Suppressor macrophage treated with lipopolysaccharide for 1 hour (primary cell): ENCODE results near the gene WNT9A.

Experiments used
- DNase-seq, 3 donors: peaks; one replicate each; pipeline ENCODE4 v3.0.0-alpha.2; 2020 to 2022

WNT9A gene

DNA sequence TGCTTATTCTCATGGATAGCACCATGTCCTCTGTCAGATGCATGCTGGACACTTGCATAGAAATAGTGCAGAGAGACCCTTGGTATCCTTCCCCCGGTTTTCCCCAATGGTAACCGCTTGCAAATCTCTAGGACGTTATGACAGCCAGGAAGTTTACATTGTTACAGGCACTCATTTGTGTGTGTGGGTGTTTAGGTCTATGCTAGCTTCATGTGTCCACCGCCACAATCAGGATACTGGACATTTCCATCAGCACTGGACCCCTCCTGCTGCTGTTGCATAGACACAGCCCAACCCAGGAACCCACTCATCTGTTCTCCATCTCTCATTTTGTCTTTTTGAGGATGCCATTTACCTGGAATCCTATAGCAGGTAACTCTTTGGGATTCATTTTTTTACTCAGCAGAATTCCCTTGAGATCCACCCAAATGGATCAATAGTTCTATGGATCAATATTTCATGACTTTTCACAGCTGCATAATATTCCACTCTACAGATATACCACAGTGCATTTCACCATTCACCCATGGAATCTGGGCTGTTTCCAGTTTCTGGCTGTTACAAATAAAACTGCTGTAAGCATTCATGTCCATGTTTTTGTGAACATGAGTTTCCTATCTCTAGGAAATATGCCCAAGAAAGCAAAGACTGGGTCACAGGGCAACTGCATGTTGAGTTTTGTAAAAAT lies 6.6 kb upstream of the WNT9A start:
- peak in 1 of 3 donors; percentile 23 for DNase-seq

DNA sequence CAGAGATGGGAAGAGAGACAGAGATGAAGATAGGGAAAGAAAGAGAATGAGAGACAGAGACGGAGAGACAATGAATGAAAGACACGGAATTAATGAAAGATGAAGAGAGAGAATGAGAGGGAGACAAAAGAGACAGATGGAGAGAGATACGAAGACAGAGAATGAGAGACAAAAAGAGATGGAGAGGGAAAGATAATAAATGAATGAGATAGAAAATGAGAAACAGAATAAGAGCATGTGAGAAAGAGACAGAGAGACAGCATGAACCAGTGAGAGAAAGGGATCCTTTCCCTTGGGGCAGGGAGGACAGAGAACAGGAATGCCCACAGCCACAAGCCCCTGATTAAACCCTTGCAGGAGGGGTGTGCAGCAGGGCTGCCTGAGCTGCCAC lies 5.3 kb upstream of the WNT9A start:
- DNase-seq: no peak

DNA sequence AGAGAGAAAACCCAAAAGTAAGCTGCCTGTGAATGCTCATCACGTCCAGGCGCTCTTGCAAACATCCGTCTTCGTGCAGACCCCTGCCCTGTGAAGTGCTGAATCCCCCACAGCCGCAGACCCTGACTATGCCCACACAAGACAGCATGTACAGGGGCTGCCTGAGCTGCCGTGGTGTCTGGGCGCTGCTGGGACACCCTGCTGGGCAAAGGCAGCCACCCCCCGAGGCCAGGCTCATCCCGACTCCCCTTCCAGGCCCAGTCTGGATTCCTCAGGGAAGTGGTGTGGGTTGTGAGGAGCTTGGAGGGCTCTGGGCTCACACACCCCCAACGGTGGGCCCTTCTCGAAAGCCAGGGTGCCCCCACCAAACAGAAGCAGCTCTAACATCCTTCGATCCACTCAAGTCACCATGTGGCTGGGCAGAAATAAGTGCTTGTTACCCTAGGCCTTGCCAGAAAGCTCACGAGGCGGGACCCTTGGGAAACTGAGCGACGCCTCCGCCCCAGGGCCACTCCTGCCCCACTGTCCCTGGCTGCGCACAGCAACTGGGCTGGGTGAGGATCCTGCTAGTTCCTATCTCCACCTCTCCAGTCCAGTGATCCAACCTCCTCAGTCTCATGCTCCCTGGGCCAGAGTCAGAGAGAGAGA lies 4.8 kb upstream of the WNT9A start:
- no peak for DNase-seq

DNA sequence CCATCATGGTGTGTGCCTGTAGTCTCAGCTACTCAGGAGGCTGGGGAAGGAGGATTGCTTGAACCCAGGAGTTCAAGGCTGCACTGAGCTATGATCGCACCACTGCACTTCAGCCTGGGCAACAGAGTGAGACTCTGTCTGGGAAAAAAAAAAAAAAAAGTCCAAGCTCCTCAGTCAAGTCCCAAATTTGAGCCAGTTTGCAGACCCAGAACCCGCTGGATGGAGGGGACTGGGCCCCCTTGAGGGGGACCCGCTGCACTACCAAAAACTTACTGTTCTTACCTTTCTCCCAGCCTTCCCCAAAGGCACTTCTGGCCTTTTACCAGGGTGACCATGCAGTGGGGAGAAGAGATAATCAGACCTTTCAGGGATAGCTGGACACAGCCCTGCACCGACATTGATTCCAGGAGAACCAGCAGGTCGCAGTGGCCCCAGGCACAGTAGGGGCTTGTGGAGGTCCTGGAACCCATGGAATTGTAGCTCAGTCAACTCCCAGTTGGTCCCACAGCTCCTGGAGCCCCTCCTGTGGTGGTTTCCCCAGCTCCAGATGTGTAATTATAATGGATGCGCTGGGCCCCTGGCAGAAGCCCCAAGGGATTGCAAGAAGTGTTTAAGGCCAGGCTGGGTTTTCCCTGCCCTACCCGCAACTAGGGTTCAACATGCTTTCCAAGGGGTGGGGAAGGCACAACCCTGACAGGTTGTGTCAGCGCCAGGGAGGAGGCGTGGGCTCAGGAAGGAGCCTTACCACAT lies 4.1 kb upstream of the WNT9A start:
- peak in 2 of 3 donors; percentile 10 for DNase-seq

DNA sequence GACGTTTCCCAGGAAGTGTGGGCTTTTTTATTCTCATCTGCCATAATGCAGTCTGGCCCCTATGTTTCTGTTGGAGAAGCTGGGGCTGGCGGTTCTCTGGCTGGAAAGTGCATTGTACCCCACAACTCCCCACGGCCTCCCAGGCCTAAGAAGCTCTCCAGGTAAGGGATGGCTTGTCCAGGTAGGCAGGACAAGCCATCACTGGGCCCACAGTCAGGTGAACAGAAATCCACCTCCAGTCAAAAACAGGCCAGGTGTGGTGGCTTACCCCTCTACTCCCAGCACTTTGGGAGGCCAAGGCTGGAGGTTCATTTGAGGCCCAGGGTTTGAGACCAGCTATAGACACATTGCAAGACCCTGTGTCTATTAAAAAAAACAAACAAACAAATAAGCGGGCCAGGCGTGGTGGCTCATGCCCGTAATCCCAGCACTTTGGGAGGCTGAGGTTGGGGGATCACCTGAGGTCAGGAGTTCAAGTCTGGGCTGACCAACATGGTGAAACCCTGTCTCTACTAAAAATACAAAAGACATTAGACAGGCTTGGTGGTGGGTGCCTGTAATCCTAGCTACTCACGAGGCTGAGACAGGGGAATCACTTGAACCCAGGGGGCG lies 3.1 kb upstream of the WNT9A start:
- DNase-seq: peak in 1 of 3 donors; percentile 13

DNA sequence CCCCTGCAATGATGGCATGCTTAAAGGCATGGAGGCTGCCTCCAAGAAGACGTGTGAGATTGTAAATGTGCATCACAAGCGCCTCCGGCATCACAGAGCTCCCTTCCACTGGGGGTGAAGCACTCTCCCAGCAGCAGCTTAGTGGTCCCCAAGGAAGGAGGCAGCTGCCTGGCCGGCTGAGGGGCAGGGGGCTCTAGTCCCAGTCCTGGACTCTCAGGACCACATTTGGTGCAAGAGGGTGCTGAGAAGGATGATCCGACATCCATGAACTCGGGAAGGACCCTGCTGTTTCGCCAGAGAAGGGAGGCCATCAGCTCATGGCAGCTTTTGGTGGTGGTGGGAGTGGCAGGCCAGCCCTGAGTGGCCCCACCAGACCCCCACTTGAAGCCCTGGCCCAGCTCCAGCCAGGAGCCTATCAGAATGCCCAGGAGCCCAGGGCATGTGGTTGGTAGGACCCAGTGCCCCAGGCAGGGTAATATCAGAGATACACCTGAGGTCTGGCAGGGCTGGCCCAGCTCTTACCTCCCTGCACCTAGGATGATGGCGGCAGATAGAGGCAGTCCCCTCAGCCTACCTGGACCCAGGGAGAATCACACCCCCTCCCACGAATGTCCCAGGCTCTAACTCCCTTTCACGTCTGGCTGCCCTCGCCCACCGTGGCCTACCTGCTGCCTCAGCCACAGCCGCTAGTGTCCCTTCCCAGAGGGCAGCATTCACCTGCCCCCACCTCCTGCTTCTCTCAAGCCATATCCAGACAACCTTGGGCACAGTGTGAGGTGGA lies 2.4 kb upstream of the WNT9A start:
- peak in 1 of 3 donors; percentile 14 for DNase-seq

DNA sequence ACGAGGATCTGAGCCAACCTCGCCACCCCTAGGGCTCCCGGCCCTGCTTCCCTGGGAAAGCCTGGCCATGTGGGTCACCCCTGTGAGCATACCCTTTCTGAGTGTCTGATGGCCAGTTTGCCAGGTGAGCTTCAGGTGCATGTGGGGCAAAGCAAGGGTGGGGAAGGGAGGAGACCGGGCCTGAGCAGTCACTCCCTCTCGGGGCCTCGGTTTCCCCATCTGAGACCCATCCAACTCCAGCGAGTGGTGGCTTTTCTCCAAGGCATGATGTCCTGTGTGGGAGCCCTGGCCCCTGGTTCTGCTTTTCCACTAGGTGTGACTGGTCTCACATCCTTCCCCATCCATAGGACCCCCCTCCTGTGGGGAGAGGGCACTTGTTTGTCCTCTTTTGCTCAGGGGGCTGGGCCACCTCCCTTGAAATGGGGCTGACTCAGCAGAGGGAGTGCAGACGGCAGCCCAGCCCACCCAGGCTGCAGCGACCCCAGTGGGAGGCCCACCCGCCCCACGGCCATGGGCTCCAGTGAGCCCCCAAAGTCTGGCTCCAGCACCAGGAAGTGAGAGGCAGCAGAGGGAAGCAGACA lies 1.7 kb upstream of the WNT9A start:
- no peak for DNase-seq

DNA sequence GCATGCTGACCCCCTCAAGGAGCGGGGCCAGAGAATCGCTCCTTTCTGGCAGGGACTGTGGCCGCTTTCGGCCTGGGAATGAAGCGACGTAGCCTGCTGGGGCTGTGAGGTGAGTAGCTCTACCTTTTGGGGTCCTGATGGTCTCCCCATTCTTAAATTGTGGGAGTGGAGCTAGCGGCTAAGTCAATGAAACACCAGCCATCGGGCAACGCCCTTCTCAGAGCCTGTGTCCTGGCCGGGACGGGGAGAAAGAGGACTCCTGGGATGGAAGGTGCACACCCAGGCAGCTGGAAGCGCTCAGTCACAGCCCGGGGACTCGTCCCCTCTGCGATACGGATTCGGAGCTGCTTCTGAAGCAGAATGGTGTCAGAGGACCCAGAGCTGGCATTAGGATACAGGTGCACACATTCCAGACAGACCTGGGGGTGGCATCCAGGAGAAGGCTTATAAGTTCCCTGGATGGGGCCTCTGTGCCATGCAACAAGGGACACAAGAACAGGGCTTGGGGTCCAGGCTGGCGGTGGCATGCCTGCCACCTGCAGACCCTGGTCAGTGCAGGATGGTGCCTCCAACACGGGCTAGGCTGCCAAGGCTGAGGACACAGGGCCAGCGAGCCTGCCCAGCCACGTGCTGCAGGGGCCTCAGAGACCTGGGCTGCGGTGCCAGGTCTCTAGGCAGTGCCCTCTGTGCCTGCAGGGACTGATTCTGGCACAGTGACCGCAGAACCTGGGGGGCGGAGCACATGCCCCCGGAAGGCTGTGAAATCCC lies 945 bp upstream of the WNT9A start:
- DNase-seq: no peak

DNA sequence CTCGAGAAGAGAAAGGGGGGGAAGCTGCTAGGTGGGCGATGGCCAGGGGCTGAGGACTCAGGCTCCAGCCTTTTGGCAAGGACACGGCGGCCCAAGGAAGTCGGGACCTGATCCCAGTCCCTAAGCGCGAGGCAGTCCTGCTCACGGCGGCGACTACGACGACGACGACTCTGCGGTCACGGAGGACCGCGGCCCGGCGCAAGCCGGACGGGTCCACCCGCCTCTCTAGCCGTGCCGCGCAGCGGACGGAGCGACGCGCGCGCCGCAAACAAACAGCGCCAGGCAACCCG lies 401 bp downstream of the WNT9A start:
- DNase-seq: peak in 1 of 3 donors; percentile 43

DNA sequence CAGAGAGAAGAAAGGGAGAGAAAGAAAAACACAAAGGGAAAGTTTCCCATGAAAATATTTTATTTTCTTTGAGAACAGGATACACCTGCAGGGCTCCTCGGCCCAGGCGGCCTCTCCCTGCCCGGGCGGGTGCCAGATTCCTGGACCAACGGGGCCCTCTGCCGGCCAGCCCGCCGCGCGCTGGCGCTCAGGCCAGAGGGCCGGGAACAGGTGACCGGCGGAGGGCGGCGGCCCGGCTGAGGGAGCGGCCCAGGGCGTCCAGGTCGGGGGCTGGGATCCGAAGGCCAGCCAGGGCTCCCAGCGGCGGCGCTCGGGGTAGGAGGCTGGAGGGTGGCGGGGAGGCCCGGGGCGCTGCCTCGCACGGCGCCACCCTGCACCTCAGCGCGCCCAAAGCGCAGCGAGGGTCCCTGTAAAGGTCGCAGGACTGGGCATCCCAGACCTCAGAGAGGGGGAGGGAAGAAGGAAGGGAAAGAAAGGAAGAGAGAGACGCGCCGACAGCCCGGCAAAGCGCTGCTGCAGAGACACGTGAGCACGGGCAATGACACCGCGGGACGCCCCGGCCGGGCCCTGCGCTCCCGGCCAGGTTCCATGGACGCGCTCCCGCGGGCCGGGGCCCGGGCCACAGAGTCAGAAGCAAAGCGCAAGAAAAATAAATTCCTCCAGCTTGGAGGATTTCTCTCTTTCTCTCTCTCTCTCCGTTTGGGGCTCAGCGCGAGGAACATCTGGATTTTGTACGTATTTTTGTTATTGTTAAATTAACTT lies 927 bp downstream of the WNT9A start:
- peak; percentile 54 to 83 (median 58) for DNase-seq

DNA sequence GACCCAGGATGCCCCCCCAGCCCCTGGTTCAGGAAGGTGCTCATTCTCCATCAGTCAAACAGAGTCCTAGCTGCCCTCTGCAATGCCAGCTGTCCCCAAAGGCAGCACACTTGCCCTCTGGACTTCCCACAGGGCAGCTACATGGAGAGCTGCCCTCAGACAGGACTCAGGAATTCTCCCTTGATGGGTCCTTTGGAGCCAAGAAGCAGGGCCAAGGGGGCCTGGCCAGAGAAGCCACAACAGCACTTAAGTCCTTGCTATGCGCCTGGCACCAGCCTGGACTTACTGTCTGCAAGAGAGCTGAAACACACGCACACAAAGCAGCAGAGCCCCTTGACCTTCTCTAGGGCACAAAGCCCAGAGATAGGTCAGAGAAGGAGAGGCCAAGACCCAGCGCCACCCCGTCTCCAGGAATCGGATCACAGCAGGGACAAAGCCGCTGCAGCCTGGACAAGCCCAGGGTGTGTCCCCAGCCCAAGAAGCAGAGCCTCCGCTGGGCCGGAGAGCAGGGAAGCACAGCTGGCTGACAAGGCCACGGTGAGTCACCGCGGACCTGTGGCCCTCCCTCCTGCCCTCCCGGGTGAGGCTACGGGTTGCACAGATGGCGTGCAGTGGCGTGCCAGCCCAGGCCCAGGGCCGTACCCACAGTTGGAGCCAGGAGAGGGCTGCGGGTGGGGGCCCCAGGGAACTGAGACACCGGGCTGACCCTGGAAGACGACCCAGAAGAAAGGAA lies 1.7 kb downstream of the WNT9A start:
- DNase-seq: peak in 2 of 3 donors; percentile 26 to 28

DNA sequence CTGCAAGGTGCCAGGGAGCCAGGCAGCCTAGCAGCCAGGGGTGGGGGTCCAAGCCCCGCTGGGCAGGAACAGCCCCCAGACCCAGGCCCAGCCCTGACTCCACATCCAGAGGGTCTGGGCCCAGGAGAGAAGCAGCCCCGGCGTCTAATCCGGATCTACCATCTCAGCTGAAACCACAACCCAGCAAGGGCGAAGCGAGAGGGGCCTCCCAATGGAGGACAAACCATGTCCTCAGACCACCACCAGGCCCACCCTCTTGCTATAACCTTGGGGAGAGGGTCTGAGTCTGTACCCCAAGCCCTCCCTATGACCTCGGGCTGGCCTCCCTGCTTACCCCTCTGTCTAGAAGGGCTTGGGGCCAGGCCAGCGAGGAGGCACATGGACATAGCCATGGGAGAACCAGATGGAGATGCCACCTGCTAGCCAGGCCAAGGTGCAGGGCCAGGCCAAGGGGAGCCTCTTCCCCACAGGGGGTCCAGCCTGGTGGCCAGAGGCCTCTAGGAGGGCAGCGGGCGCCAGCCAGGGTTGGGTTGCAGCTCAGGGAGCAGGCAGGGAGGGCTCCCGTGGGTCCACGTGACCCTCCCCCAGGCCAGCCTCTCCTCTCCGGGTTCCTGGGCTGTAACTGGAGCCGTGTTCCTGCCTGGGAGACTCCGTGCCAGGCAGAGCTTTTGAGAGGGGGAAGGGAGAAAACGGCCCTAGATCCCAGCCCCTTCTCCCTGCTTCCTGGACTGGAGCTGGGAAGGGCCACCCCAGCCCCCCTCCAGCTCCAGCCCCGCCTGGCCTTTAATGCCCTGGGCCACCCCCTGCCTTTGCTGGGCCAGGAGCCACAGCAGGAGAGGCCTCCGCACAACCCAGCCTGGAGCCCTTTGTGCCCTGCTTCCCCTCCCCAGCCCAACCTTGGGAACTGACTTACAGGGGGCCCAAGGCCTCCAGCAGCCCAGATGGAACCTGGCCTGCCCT lies 2.5 kb downstream of the WNT9A start:
- DNase-seq: no peak

DNA sequence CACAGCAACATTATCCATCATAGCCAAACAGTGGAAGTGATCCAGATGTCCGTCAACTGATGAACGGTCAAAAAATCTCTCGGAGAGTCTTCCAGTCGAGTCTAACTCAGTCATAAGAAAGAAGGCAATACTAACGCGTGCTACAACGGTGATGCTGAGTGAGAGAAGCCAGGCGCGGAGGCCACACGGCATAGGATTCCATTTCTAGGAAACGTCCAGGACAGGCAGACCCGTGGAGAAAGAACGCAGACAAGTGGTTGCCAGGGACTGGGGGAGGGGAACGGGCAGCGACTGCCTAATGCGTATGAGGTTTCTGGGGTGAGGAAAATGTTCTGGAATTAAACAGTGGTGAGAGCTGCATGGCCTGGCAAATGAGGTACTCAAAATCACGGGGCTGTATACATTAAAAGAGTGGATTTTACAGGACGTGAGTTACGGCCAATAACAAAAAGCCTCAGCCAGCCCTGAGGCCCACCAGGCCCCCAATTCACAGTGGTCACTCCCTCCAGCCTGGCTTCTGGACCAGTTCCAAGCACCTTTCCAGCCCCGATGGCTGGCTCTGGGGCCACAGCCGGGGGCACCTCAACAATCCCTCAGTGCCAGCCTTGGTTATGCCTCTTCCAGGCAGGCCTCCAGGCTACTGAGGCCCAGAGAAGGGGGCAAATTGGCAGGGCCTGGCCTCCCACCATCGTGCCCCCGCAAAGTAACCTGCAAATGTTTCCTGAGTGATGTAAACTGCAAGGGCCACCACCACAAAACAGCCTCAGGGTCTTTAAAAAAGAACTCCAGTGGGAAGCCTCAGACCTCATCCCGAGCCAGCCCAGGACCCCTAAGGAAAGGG lies 3.4 kb downstream of the WNT9A start:
- DNase-seq: no peak

DNA sequence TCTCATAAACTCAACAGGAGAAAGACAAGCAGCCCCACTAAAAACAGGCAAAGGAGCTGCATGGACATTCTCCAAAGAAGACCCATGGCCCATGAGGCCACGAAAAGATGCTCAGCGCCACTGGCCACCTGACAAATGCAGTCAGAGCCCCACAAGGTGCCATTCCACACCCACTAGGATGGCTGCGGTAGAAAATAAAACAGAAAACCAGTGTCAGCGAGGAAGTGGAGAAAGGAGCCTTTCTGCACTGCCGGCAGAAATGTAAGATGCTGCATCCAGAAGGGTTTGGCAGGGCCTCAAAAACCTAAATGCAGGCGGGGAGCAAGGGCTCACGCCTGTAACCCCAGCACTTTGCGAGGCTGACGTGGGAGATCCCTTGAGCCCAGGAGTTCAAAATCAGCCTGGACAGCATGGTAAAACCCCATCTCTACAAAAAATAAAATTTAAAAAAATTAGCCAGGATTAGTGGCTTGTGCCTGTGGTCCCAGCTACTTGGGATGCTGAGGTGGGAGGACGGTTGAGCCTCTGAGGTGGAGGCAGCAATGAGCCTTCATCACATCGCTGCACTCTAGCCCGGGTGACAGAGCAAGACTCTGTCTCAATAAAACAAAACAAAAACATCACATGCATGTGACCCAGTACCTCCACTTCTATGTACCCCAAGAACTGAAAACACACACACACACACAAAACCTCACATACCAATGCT lies 4.2 kb downstream of the WNT9A start:
- no peak for DNase-seq

DNA sequence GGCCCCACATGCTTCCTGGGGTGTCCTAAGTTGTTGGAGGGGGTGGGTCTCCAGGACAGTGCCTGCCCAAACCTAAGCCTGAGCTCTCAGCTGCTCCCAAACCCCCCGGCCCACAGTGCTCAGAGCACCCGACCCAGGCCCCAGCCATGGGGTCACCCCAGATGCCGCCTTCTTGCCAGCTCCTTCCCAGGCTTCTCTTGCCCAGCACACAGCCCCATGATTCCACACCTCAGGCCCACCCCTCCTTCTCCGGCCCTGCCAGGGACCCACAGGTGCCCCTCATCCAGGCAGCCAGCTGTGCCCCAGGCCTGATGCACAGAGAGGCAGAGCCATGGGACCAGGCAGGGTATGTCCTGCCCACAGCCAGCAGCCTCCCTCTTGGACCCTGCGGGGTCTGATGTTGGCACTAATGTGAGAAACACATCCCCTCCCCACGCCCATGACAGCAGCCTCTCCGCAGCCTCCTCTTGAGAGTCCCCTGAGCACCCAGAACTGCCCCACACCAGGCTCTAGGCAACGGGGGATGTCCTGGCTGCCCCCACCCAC lies 4.9 kb downstream of the WNT9A start:
- DNase-seq: no peak

DNA sequence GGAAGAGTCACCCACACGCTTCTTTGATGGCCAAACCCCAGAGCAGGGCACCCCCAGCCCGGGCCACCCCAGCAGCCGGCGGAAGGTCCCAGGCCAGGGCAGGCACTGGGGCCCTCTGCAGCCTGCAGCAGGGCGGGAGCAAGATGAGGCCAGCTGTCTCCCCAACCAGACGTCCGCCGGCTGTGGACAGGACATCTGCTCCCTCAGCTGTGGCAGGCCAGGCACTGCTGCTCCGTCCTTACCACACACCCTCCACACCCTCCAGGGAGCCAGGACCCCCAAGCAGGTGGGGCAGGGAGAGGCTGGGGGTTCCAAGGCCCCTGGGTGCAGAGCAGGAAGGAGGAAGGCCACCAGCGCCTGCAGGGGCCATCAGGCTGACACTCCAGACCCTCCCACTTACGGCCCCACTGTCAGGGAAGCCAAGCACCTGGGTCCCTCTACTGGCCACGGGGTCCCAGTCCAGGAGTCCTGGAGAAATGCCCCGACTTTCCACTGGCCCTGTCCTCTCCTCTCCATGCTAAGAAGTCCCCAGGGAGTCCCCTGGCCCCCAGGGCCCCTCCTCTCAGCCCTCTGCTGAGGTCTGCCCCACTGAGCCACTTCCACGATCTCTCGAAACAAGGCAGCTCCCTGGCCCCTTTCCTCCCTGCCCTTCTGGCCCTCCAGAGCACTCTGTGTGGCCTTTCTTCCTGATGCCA lies 5.6 kb downstream of the WNT9A start:
- DNase-seq: no peak
